ENCODE results near the gene TYMP.

DNA sequence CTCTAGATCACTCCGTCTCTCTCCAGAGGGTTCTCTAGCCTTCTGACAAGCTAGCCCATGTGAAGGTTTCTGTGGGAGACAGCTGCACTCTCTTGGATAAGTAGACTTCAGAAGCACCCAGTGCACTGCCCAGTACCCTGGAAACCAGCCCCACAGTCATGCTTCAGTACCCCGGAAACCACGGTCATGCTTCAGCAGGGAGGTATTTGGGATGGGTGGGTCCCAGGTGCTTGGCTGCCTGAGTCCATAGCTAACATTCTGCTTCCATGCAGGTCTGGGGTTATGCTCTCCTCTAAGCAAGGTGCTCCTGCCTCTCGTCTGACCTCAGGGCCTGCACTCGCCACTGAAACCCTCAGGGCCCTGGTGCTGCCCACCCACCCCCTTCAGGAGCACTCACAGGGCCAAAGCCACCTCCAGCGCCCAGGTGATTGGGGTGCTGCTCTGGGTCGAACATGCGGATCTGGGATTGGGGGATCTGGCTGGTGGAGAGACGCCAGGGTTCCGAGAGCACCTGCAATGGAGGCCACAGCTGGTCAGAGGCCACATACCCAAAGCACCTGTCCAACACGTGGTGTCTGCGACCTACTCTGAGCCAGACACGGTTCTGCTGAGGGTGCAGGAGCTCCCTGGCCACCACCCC lies 40.2 kb upstream of the TYMP start:
- no peak for TF ChIP-seq POLR2A (IDR thresholded peaks at IDR 0.05; ENCODE audit: low read depth, low read length)
- no peak for TF ChIP-seq POLR2AphosphoS5 (IDR thresholded peaks at IDR 0.05; ENCODE audit: low read depth, low read length)
- no peak for TF ChIP-seq TAF1 (IDR thresholded peaks at IDR 0.05; ENCODE audit: borderline replicate concordance, low read depth, low read length)

Measured in GM12892 (cell line).